SKM-1 treated with dmso at 0.1 percent for 144 hours (cell line): ENCODE results near the gene GRIK4.

Source experiments
- DNase-seq: peaks from one replicate; lab custom pipeline; 2025; ENCODE audit not compliant: unreplicated experiment; lab: John Stamatoyannopoulos, UW

GRIK4 gene

GRCh38 chr11:120801801-120802689, 290.5 kb downstream of the GRIK4 start:
- no peak for DNase-seq

GRCh38 chr11:120805960-120806555, 294.5 kb downstream of the GRIK4 start:
- DNase-seq, result no peak

GRCh38 chr11:120807414-120808150, 296.0 kb downstream of the GRIK4 start:
- no peak for DNase-seq

GRCh38 chr11:120808616-120809050, 297.1 kb downstream of the GRIK4 start:
- no peak for DNase-seq

GRCh38 chr11:120810251-120810650, 298.7 kb downstream of the GRIK4 start:
- no peak for DNase-seq

- no peak for DNase-seq
Observed at GRCh38 chr11:120811199-120811598, 299.7 kb downstream of the GRIK4 start.

GRCh38 chr11:120811731-120812130, 300.2 kb downstream of the GRIK4 start:
- DNase-seq, result no peak

- DNase-seq, result no peak
Observed at GRCh38 chr11:120814531-120815318, 303.2 kb downstream of the GRIK4 start.

GRCh38 chr11:120815319-120816100, 304.0 kb downstream of the GRIK4 start:
- DNase-seq, result no peak

GRCh38 chr11:120816176-120816575, 304.6 kb downstream of the GRIK4 start:
- DNase-seq, result no peak

- no peak for DNase-seq
Observed at GRCh38 chr11:120816711-120817110, 305.2 kb downstream of the GRIK4 start.

GRCh38 chr11:120817158-120817557, 305.6 kb downstream of the GRIK4 start:
- no peak for DNase-seq

- DNase-seq, result no peak
Observed at GRCh38 chr11:120818097-120818496, 306.5 kb downstream of the GRIK4 start.

- DNase-seq, result no peak
Observed at GRCh38 chr11:120819003-120819402, 307.5 kb downstream of the GRIK4 start.

- no peak for DNase-seq
Observed at GRCh38 chr11:120819437-120820365, 308.2 kb downstream of the GRIK4 start.

GRCh38 chr11:120823159-120823558, 311.6 kb downstream of the GRIK4 start:
- no peak for DNase-seq

GRCh38 chr11:120824242-120824641, 312.7 kb downstream of the GRIK4 start:
- DNase-seq, result no peak

GRCh38 chr11:120827198-120827597, 315.6 kb downstream of the GRIK4 start:
- DNase-seq, result no peak

- no peak for DNase-seq
Observed at GRCh38 chr11:120827820-120828219, 316.3 kb downstream of the GRIK4 start.
